ENCODE data around the gene PEMT.

- TF ChIP-seq CTCF (IDR thresholded peaks at IDR 0.05; ENCODE audit: insufficient read depth, low read length, poor library complexity, severe bottlenecking) (no peak), EZH2phosphoT487 (conservative IDR thresholded peaks at IDR 0.05; ENCODE audit: low read length) (no peak)
These were observed 60.4 kb downstream of the PEMT start for GRCh38 chr17:17531156-17531555.

All from SU-DHL-6 (cell line).